Smooth muscle cell of the brain vasculature (primary cell): ENCODE results near the gene ADGRG1.

Experiments used
- DNase-seq: peaks from one replicate; pipeline ENCODE4 v3.0.0-alpha.2; 2012; ENCODE audit warnings: low read depth, low spot score

The ADGRG1 gene

DNA sequence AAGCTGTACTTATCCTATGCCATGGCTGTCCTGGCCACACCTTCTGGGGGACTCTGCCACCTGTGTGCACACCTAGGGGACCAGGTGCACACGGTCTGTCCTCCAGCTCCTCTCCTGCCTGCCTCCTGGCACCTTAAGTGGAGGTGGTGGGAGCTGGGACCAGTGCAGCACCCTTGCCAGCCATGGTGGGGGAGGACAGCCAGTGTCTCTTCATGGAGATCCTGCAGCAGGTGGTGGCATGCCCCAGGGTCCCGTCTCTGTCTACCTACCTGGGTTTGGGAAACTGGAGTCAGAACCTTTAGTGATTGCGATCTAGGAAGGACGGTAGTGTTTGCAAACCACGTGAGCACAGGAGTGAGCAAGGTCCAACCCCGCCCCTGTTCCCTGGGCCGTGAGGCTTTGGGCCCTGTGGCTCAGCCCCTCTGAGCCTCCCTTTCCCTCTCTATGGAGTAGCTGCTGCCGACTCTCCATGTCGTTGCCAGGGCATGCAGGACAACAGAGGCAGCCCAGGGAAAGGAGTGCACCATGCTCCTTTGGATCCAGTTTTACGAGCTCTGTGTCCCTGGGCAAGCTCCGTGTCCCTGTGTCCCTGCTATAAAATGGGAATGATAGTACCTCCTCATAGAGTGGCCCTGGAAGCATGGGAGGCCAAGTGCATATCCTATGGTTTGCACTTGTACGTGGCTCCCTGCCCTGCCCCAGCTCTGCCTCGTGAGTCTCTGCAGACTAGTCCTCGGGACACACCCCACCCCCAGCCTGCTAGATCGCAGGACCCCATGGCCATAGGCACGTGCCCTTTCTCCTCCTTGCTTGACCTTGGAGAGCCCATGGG, 7.1 kb downstream of the ADGRG1 start:
- DNase-seq = no peak

DNA sequence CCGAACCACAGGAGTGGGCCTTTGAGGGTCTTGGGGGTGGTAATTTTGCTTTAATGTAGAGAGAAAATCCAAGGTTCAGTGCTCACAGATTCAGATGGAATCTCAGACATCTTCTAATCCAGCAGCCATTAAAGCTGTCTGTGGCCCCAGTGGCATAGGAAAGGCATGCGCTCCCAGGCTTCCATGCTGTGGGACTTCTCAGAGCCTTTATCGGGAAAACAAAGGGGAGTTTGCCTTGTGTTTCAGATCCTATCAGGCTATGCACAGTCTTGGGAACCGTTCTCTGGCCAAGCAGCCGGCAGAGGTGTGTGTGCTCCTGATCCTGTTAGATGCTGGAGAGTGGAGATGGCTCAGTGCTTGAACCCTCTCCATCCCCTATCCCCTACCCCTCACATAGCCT, 7.8 kb downstream of the ADGRG1 start:
- DNase-seq = no peak

DNA sequence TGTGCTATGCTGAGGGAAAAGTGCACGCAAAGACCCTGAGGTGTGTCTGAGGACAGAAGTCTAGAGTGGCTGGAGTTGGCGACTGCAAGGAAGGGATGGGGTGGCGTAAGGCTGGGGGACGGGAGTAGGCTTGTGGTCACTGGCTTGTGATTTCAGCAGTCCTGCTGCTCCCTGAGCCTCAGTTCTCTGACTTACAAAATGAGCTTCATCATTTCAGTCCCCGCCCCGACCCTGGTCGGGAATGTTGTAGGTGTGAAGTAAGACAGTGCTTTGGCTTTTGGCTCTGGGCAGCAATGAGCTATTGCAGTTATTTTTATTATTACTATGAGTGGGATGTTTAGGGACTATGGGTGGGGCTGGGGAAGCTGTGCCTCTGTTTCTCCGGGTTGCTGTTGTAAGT, 8.6 kb downstream of the ADGRG1 start:
- no peak for DNase-seq

DNA sequence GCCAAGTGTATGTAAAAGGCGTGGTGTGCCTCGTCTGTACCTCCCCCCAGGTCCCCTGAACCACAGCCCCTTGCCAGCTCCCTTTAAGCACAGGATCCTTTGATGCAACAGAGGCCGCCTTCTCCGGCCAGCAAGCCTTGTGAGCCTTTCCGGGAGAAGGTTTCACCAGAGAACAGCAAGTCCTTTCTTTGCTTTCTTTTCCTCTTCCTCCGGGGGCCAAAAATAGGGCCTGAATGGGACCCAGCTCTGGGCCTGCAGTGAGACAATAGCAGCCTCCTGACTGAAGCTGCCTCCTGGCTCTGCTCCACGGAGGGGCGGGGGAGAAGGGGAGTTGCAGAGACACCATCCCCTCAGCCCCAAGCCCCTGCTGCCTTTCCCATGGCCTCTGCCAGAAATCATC, 9.0 kb downstream of the ADGRG1 start:
- no peak for DNase-seq

DNA sequence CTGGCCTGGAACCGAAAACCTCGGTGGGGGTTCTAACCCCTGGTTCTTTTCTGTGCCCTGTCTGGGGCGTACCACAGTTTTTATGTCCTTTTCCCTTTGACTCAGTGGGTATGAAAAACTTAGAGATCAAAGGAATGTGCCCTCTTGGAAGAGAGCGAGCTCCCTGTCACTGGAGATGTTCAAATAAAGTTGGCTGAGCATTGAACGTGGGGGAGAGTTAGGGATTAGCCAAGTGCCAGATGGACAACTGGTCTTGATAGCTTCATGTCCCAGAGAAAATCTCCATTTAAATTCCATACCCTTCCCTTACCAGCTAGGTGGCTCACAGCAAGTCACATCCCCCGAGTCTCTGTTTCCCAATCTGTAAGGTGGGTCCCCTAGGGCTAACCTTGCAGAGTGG, 9.5 kb downstream of the ADGRG1 start:
- DNase-seq = no peak

DNA sequence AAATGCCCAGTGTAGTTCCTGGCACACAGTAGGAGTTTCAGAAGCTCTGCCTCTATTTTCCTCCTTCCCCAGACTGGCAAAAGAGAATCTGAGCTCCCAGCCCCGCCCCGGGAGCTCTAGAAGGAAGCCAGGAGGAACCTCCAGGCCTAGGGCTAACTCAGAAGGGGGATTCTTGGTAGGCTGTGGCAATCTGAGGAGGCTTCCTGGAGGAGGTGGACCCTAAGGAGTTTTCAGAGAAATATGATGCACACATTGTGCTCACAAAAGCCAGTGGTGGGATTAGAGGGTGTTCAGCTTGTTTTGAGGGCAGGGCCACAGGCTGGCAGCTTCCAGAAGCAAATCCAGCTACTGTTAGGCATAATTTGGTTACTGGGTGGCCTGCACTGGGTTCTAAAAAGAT, 10.0 kb downstream of the ADGRG1 start:
- DNase-seq = no peak

DNA sequence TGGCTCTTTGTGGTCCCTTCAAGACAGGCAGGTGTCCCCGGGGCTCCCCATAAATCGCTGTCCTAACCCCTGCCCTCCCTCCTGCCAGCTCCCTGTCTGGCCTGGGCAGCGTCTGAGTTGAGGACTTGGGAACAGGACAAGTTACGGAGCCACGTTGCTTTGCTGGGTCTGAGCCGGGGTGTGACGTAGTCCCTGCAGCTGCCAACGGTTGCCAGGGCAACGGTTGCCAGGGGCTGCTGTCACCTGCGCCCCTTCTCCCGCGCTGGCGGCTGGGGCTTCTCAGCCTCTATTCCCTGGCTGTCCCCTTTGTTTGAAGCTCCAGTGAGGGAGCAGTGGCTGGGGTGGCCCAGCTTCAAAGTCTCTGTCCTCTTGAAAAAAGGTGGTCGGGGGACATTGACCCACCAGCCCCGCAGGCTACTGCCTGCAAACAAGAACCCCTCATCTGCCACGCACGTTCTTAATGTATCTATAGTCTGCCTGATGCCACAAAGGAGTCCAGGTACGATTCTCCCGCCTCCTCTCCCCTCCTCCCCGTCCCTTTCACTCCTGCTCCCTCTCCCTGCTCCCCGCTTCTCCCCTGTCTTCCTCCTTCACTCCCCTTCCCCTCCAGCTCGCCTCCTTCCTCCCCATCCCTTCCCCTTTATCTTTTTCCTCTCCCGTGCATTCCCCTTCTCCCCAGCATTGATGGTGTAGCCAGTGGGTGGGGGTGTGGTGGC, 10.9 kb downstream of the ADGRG1 start:
- DNase-seq = no peak

DNA sequence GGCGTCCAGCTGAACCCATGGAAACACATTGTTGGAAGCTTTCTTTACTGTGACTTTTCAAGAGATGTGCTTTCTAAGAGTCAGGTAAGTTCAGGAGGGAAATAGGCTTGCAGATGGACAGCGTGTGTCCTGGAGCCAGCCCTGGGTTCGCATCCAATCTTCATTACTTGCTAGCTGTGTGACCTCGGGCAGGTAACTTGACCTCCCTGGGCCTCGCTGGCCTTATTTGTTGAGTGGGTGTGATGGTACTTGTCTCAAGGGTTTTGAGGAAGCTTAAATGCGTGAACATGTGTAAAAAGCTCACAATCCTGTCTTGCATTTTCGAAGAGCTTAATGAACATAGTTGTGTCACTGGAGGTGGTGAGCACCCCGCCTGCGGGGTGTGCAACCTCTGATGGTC, 11.8 kb downstream of the ADGRG1 start:
- no peak for DNase-seq

DNA sequence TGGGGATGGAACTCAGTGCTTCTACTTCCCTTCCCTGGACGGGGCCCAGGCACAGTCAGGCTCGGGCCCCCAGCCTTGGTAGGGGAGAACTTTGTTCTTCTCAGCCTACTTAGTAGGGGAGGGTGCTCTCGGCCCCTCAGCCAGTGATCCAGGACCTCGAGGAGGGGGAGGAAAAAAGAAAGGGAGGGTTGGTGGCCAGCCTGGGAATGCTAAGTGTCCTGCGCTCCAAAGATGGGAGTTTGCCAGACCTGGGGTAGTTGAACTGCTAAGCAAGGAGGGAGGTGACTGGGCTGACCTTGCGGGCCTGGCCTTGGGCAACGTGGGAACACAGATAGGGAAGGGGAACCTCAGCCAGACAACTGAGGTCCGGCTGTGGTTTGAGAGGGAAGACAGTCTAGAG, 12.2 kb downstream of the ADGRG1 start:
- no peak for DNase-seq

DNA sequence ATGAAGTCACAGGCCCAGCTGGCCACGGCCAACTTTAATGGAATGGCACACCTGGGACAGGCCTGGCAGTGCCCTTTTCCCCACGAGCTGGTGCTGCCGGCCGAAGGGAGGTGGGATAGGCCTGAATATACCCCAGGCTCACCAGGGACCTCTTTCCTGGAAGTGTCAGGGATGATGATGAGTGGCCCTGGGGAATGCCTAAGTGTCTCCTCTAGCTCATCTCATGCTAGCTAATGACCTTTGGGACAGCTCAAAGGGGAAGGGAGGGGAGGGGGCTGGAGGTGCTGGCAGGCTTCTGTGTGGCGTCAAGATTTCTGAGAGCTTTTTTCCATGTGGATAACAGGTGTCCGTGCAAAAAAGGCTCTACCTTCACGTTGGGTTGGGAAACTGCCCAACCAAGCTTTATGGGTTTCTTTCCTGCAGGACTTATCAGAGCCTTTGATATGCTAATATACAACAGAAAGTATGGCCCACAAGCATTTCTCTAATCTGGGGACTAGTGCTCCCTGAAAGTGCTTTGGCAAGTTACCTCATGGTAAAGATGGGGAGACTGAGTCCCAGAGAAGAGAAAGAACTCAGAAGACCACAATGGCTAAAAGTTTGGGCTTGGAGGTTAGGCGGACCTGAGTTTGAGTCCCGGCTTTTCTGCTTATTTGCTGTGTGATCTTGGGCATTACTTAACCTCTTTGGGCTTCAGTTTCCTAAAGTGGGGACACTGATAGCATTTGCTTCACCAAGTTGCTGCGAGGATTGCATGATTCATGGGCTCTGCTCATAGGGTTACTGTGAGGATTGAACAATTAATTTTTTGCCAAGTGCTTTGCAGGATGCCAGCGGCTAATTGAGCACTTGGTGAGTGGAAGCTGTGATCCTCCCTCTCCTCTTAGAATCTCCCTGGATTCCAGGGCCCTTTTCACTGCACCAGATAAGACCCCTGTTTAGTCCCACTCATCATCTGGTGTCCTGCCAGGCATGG, 14.0 kb downstream of the ADGRG1 start:
- DNase-seq = no peak

DNA sequence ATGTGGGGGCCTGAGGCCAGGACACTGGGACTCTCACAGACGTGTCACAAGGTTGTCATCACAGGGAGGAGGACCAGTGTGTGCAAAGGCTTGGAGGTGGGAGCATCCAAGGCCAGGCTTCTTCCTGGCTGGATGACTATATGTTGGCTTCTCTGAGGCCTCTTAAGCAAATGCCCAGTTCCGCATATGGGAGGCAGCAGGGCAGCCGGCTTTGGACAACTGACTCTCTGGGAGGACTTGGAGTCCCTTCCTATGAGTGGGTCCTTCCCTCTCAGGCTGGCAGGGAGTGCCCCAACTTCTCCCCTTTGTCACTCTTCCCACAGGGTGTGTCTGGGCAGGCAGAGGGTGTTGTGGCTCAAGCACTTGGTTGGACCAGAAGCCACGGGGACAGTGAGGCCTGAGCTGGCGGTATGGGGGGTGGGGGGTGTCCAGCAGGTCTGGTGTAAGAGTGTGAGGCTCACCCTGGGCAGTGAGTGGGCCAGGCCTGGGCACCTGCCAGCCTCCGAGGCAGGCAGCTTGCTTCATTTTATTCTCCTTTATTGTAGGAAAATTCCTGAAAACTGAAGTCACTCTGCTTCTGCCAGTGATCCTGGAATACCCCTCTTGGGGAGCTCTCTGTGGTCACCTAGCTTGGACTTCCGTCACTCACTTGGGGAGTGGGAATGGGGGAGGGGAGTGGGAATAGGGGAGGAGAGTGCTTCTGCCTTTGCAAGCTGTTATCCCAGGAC, 14.9 kb downstream of the ADGRG1 start:
- DNase-seq = no peak

DNA sequence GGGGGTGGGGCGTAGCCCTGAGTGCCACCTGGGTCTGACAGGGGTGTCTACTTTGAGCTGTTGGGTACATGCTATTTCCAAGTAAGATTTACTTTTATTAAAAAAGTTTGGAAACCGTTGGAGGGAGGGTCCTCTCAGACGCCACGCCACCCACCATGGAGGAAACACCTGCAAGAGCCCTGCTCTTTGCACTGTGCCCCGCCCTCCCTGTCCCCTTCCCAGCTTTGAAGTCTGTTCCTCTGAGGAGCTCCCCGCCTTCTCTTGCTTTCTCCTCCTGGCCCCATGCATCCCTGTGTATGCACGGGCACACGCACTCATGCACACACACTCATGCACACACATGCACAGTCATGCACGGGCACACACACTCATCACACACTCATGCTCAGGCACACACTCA, 15.5 kb downstream of the ADGRG1 start:
- DNase-seq = no peak

DNA sequence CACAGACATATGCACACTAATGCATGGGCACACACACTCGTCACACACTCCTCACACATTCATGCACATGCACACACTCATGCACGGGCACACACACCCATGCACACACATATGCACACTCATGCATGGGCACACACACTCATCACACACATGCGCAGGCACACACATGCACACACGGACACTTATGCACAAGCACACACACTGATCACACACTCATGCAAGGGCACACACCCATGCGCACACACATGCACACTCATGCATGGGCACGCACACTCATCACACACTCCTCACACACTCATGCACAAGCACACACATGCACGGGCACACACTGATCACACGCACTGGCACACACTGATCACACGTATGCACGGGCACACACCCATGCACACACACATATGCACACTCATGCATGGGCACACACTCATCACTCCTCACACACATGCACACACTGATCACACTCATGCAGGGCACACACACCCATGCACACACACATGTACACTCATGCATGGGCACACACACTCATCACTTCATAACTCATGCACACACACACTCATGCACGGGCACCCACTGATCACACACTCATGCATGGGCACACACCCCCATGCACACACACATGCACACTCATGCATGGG, 16.1 kb downstream of the ADGRG1 start:
- no peak for DNase-seq

DNA sequence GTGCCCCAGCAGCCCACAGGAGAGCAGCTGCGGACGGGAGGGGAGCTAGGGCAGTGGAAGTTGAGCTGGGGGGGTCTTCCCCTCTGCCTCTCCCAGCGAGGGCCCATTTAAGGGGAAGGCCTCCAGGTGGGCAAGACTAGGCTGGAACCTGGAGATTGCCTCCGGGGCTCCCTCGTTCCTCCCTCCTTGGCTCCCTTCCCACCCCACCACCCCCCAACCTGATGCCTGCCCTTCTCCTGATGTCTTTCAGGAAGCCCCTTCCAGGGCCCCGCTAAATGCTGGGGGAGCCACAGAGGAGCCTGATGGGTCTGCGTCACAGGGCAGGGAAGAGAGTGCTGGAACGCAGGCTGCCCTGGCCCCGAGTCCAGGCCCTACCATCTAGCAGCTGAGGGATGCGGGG, 16.7 kb downstream of the ADGRG1 start:
- no peak for DNase-seq

DNA sequence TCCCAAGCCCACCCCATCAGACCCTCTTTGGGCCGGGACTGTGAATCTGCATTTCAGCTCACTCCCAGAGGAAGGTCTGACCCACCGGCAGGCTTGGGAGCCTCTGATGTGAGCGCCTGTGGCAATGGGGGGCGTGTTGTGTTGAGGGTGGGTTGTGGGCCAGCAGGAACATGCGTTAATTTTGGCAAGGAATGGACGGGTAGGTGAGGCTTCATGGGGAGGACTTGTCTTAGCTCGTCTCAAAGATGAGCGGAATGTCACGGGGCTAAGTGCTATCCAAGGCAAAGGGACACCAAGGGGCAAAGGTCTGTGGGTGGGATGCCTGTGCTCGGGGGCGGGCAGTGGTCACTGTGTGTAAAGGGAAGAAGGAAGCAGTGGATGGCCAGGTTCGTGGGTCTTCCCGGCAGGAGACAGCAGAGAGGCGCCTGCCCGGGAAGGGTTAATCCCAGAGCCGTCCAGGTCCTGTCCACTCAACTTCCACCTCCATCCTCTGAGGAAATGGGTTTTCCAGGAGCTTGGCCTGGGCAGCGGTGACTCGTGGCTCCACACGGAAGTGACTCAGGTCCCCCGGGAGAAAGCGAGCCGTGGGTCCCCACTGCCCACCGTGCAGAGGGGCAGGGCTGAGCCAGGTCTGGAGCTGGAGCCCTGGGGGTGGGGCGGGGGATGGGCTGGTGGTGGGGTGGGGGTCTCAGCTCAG, 17.4 kb downstream of the ADGRG1 start:
- no peak for DNase-seq

DNA sequence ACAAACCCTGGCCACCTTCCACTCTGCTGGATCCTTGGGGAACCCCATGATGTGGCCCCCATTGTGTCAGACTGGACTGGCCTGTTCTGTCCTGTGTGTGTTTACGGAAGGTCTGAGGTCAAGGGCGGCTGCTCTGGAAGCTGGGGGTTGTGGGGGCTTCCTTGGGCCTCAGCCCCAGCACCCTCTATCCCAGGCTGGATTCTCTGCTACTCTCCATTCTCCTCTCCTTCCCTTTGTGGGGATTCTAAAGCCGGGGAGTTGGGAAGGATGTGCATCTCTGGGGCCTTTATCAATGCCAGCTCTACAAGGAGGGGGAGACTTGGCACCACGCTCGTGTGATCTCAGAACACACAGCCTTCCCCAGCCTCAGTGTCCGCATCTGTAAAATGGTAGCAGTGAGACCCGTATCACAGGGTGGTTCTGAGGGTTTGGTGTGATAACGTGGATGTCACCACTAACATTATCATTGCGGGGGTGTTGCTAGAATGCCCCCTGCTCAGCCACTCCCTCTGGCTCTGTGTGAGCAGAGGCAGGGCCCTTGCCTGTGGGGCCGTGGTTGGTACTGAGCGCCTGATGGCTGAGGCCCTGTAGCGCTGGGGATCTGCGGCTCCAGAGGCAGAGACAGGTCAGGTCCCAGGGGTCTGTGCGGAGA, 18.1 kb downstream of the ADGRG1 start:
- DNase-seq = no peak

DNA sequence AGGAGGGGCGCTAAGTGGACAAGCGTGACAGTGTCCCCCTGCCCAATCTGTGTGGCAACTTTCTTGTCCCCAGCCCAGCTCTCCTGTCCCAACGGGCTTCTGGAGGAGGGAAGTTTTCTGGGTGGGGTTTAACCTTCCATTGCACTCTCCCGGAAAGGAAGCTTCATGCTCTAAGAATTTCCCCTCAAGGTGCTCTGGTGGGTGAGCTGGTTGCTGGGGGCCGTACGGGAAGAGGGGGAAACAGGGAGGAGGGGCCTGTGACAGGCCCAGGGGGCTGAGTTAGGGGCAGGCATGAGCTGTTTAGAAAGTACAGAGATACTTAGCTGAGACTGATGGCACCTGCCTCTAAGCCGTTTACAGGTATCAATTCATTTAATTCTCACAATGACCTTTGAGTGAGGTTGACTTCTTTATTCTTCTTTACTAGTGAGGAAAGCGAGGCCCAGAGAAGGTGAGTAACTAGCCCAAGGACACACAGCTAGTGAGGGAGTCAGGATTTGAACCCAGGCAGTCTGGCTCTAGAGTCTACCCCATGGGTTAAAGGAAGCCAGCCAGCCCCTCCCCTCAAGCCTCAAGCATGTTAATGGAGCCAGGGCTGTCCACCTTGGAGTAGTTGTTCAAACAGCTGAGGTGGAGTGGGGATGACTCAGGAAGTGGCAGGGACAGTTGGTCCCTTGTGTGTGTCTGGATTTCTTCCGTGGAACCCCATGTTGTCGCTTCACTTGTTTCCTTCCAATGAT, 18.9 kb downstream of the ADGRG1 start:
- DNase-seq = no peak

DNA sequence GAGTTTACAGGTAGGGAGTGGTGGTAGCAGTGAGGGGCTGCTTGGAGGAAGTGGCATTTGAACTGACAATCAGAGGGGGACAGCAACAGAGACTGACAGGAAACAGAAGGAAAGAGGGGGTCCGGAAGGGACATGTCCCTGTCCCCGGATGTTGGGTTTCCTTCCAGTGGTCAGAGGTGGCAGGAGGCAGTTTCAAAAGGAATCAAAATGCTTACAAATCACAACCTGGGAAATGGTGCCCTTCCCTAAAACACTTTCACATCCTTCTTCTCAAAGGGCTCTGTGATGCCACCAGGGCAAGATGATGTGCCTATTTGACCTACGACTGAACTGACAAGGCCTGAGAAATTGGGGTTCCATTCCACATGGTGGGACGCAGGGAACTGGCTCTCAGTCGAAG, 19.7 kb downstream of the ADGRG1 start:
- DNase-seq = no peak
